ENCODE data around the gene LHPP. TPM values are rescaled to one million over a fixed set of nuclear protein-coding genes. Genes with fewer than 3 reads are reported as not detected.

Gene LHPP
- total and polyA plus RNA-seq, 3 donors from 2014 or later: 34.2 to 46.0 (median 45.0) TPM

DNA sequence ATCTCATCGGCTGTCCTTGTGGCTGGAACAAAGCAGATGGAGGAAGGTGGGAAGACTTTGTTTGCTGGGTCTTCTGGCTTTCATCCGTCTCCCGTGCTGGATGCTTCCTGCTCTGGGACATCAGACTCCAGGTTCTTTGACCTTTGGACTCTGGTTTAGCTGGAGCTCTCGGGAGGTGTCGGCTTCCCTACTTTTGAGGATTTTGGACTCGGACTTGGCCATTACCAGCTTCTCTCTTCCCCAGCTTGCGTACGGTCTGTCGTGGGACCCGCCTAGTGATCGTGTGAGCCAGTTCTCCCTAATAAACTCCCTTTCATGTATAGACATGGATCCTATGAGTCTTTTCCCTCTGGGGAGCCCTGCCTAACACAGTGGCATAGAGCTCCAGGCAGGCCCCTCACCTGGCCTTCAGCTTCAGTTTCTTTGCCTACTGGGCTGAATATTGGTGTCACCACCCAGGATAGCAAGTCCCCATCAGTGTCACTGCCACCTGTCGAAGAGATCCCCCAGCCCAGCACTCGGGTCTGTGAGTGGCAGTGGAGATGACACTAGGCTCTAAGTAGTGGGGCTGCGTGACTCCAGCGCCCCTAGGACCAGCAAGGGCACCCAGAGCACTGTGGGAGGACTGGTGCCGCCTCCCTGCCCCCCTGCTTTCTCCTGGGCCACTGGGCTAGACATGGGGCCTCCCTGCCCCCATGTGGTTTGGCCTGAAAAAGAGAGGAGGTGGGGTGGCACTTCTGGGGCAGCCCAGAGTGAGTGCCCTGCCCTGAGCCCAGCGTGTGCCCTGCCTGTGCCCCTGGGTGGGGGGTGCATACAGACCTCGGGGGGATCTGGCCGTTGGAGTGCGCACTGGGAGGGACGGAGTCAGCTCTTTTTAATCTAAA is 135.6 kb downstream of the LHPP start:
- 83 to 89% methylated on average over 19 to 21 of the region's 21 CpGs for WGBS, 2 donors
- Histone ChIP-seq H3K27ac (no peak overlapping the region), H3K4me1 (peaks cover 8% of the 10 kb centered on the region), H3K9me3 (no peaks in the 10 kb centered on the region), H3K36me3 (ENCODE audit: low read depth, missing control alignments) (no peaks in the 10 kb centered on the region), H3K4me3 (no peak overlapping the region), H3K27me3 (no peaks in the 10 kb centered on the region)
- TF ChIP-seq CTCF (IDR thresholded peaks at IDR 0.05) (no peak), POLR2A (IDR thresholded peaks at IDR 0.05) (no peak)
- DNase-seq: no peak
- intact Hi-C loops (cut with DNase I; ENCODE audit: low total_unique reads): no loop called here

GRCh38 chr10:124597846-124598165 is 136.2 kb downstream of the LHPP start:
- no peaks in the 10 kb centered on the region for H3K27me3 ChIP-seq
- H3K9me3 ChIP-seq: no peaks in the 10 kb centered on the region
- DNase-seq: no peak
- H3K36me3 ChIP-seq (ENCODE audit: low read depth, missing control alignments): no peaks in the 10 kb centered on the region
- no peak overlapping the region for H3K4me3 ChIP-seq
- H3K4me1 ChIP-seq: peaks cover 8% of the 10 kb centered on the region
- 90 to 93% methylated on average over 9 to 10 of the region's 10 CpGs for WGBS, 2 donors
- intact Hi-C loops (cut with DNase I; ENCODE audit: low total_unique reads): no loop called here
- TF ChIP-seq POLR2A (IDR thresholded peaks at IDR 0.05) (no peak), CTCF (IDR thresholded peaks at IDR 0.05) (no peak)
- H3K27ac ChIP-seq: no peak overlapping the region

DNA sequence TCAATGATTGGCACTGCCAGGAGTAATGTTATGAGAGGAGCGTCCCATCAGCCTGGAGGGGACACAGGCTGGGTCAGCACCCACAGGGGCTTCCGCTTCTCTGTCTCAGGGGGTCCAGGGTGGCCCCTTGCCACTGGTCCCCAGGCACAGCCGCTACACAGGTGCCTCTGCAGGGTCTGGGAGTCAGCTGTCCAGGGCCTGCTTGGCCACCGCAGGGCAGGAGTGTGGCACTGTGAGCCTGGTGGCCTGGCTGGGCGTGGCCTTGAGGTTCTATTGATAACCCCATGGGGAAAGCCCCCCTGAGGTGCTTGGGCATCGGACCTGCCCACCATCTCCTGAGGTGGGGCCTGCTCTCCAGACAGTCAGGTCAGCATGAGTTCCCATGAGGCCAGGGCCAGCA is 136.6 kb downstream of the LHPP start:
- H3K4me3 ChIP-seq: no peak overlapping the region
- H3K9me3 ChIP-seq: no peaks in the 10 kb centered on the region
- no peaks in the 10 kb centered on the region for H3K36me3 ChIP-seq (ENCODE audit: low read depth, missing control alignments)
- peaks cover 8% of the 10 kb centered on the region for H3K4me1 ChIP-seq
- 65 to 83% methylated on average over 2 to 5 of the region's 6 CpGs for WGBS, 2 donors
- intact Hi-C loops (cut with DNase I; ENCODE audit: low total_unique reads): no loop called here
- TF ChIP-seq CTCF (IDR thresholded peaks at IDR 0.05) (no peak), POLR2A (IDR thresholded peaks at IDR 0.05) (no peak)
- H3K27ac ChIP-seq: no peak overlapping the region
- H3K27me3 ChIP-seq: no peaks in the 10 kb centered on the region
- no peak for DNase-seq

DNA sequence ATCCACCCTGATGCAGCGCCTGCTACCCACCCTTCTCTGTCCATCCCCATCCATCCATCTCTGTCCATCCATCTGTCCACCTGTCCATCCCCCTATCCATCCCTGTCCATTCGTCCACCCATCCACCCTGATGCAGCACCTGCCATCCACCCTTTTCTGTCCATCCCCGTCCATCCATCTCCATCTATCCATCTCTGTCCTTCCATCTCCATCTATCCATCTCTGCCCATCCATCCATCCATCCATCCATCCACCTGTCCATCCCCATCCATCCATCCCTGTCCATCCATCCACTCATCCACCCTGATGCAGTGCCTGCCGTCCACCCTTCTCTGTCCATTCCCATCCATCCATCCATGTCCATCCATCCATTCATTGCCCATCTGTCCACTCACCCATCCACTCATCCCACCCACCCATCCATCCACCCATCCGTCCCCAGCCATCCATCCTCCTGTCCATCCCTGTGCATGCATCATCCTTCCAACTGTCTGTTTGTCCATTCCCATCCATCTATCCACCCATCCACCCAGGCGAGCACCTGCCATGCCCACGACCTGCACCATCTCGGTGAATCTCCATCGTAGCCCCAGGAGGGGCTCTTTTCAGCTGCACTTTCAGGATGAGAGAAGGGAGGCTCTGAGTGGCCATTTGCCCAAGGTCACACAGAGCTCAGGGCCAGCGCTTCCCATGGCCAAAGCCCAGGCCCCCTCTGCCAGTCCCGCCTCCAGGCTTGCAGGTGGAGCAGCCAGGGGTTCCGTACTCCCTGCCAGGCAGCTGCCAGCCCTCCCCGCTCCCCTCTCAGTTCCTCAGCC is 137.4 kb downstream of the LHPP start:
- Histone ChIP-seq H3K36me3 (ENCODE audit: low read depth, missing control alignments) (no peaks in the 10 kb centered on the region), H3K4me1 (peaks cover 8% of the 10 kb centered on the region), H3K4me3 (no peak overlapping the region), H3K27me3 (no peaks in the 10 kb centered on the region), H3K27ac (no peak overlapping the region), H3K9me3 (no peaks in the 10 kb centered on the region)
- DNase-seq: no peak
- TF ChIP-seq CTCF (IDR thresholded peaks at IDR 0.05) (no peak), POLR2A (IDR thresholded peaks at IDR 0.05) (no peak)
- intact Hi-C loops (cut with DNase I; ENCODE audit: low total_unique reads): no loop called here
- WGBS, 2 donors: 78 to 79% methylated on average over 12 to 13 of the region's 13 CpGs
